Mesenchymal stem cell (in vitro differentiated cells and primary cell): ENCODE measurements around the gene CCNQ.

Experiments used
- DNase-seq: peaks from one replicate; pipeline ENCODE4 v3.0.0-alpha.2; 2013
- H2AFZ ChIP-seq: one replicate; pipeline ENCODE4 v1.6.1; 2013; ENCODE audit warnings: low read depth, mild to moderate bottlenecking, control low read depth, inconsistent platforms, low read length, moderate library complexity
- H2AK5ac ChIP-seq: 2 replicates; pipeline ENCODE4 v1.6.1; 2013; ENCODE audit warnings: low read length, moderate library complexity, mild to moderate bottlenecking, inconsistent platforms; ENCODE audit not compliant: severe bottlenecking
- H2BK120ac ChIP-seq: one replicate; pipeline ENCODE4 v1.6.1; 2013; ENCODE audit warnings: low read depth, mild to moderate bottlenecking, inconsistent platforms, low read length, moderate library complexity
- H2BK12ac ChIP-seq, 2 experiments: one replicate each; pipeline ENCODE4 v1.6.1; 2013; ENCODE audit warnings: inconsistent platforms in 2 of 2, low read length in 2 of 2, mild to moderate bottlenecking in 2 of 2, moderate library complexity in 2 of 2, control low read depth in 1 of 2
- H2BK15ac ChIP-seq: one replicate; pipeline ENCODE4 v1.6.1; 2013; ENCODE audit warnings: mild to moderate bottlenecking, low read depth, inconsistent platforms; ENCODE audit not compliant: poor library complexity, severe bottlenecking
- H2BK5ac ChIP-seq: 2 replicates; pipeline ENCODE4 v1.6.1; 2013; ENCODE audit warnings: low read depth, mild to moderate bottlenecking, low read length, control low read depth, inconsistent platforms; ENCODE audit not compliant: poor library complexity, severe bottlenecking
- H3K14ac ChIP-seq, 2 experiments: one replicate each; pipeline ENCODE4 v1.6.1; 2013; ENCODE audit warnings: inconsistent platforms in 2 of 2, low read length in 2 of 2, control low read depth in 1 of 2, mild to moderate bottlenecking in 1 of 2, moderate library complexity in 1 of 2
- H3K18ac ChIP-seq, 2 experiments: one replicate each; pipeline ENCODE4 v1.6.1; 2013; ENCODE audit warnings: inconsistent platforms in 2 of 2, low read length in 2 of 2, control low read depth in 1 of 2, low read depth in 1 of 2, mild to moderate bottlenecking in 1 of 2
- H3K23ac ChIP-seq, 2 experiments: one replicate each; pipeline ENCODE4 v1.6.1; 2013; ENCODE audit warnings: inconsistent platforms in 2 of 2, low read length in 2 of 2, mild to moderate bottlenecking in 2 of 2, moderate library complexity in 2 of 2, control low read depth in 1 of 2
- H3K27ac ChIP-seq: 2 replicates; pipeline ENCODE4 v1.5.1; 2013; ENCODE audit warnings: mild to moderate bottlenecking, moderate library complexity, low read length, control low read depth, inconsistent platforms; ENCODE audit not compliant: poor library complexity, severe bottlenecking
- H3K27me3 ChIP-seq, 2 experiments: 2 replicates each; pipeline versions ENCODE4 v1.6.1 to v1.7.0; 2013; ENCODE audit warnings: low read length in 2 of 2, mild to moderate bottlenecking in 2 of 2, moderate library complexity in 2 of 2, control low read depth in 1 of 2, inconsistent platforms in 1 of 2; ENCODE audit not compliant: control insufficient read depth in 1 of 2, insufficient read depth in 1 of 2
- H3K36me3 ChIP-seq, 2 experiments: 2 replicates each; pipeline versions ENCODE4 v1.6.1 to v1.7.0; 2013; ENCODE audit warnings: low read length in 2 of 2, control low read depth in 1 of 2, inconsistent platforms in 1 of 2, low read depth in 1 of 2, mild to moderate bottlenecking in 1 of 2; ENCODE audit not compliant: insufficient read depth in 2 of 2, control insufficient read depth in 1 of 2
- H3K4ac ChIP-seq, 2 experiments: one replicate each; pipeline ENCODE4 v1.6.1; 2013; ENCODE audit warnings: inconsistent platforms in 2 of 2, low read length in 2 of 2, mild to moderate bottlenecking in 2 of 2, moderate library complexity in 2 of 2, control low read depth in 1 of 2, low read depth in 1 of 2
- H3K4me1 ChIP-seq: 2 replicates; pipeline ENCODE4 v1.6.1; 2013; ENCODE audit warnings: low read depth, low read length, control low read depth; ENCODE audit not compliant: control insufficient read depth, insufficient read depth
- H3K4me2 ChIP-seq: 2 replicates; pipeline ENCODE4 v1.6.1; 2013; ENCODE audit warnings: low read length, mild to moderate bottlenecking, inconsistent platforms; ENCODE audit not compliant: poor library complexity, severe bottlenecking
- H3K4me3 ChIP-seq, 2 experiments: 2 replicates each; pipeline versions ENCODE4 v1.5.1 to v1.7.0; 2013; ENCODE audit warnings: low read length in 2 of 2, mild to moderate bottlenecking in 2 of 2, control low read depth in 1 of 2, low read depth in 1 of 2; ENCODE audit not compliant: insufficient read depth in 1 of 2
- H3K79me1 ChIP-seq: replicated peaks from 2 replicates; pipeline ENCODE4 v1.6.1; 2013; ENCODE audit warnings: mild to moderate bottlenecking, control low read depth, low read length, inconsistent platforms; ENCODE audit not compliant: poor library complexity, severe bottlenecking
- H3K9ac ChIP-seq: 2 replicates; pipeline ENCODE4 v1.7.0; 2013; ENCODE audit warnings: mild to moderate bottlenecking, low read length, moderate library complexity
- H3K9me3 ChIP-seq: 2 replicates; pipeline ENCODE4 v1.7.0; 2013; ENCODE audit warnings: mild to moderate bottlenecking, low read length; ENCODE audit not compliant: control insufficient read depth
- H4K8ac ChIP-seq: one replicate; pipeline ENCODE4 v1.6.1; 2013; ENCODE audit warnings: inconsistent platforms, mild to moderate bottlenecking, low read length, moderate library complexity
- H4K91ac ChIP-seq: one replicate; pipeline ENCODE4 v1.6.1; 2013; ENCODE audit warnings: mild to moderate bottlenecking, low read length, inconsistent platforms
- WGBS: methylation state at CpG from one replicate; pipeline ENCODE4 v1.1.7; 2013; ENCODE audit warnings: mixed read lengths; 5-methylcytosine and 5-hydroxymethylcytosine counted together

CCNQ gene

GRCh38 chrX:153578200-153578835, 20.6 kb downstream of the CCNQ start:
- Histone ChIP-seq H3K4ac (no peak overlapping the region), H3K4me1 (peaks cover 13% of the 10 kb centered on the region), H3K4me3 (no peak overlapping the region), H3K18ac (no peak overlapping the region), H2BK12ac (no peak overlapping the region), H2AFZ (no peak overlapping the region), H3K9me3 (no peaks in the 10 kb centered on the region), H3K27ac (no peak overlapping the region), H2BK5ac (no peak overlapping the region), H4K8ac (no peak overlapping the region), H2BK120ac (no peak overlapping the region), H4K91ac (no peak overlapping the region), H3K79me1 (no peaks in the 10 kb centered on the region), H2BK15ac (no peak overlapping the region), H3K36me3 (no peaks in the 10 kb centered on the region), H3K9ac (no peak overlapping the region), H3K23ac (no peak overlapping the region), H3K27me3 (peaks cover 4 to 91% of the 10 kb centered on the region in 2 experiments), H3K14ac (no peak overlapping the region), H2AK5ac (no peak overlapping the region), H3K4me2 (peak overlapping the region; percentile 39)
- WGBS, result 62% methylated on average over 15 of the region's 18 CpGs
- no peak for DNase-seq

GRCh38 chrX:153576961-153577360, 22.0 kb downstream of the CCNQ start:
- Histone ChIP-seq H3K18ac (no peak overlapping the region), H4K8ac (no peak overlapping the region), H2AFZ (no peak overlapping the region), H3K4me3 (no peak overlapping the region), H2BK120ac (no peak overlapping the region), H2BK15ac (no peak overlapping the region), H3K4me1 (peaks cover 10% of the 10 kb centered on the region), H3K9ac (no peak overlapping the region), H3K23ac (no peak overlapping the region), H3K36me3 (no peaks in the 10 kb centered on the region), H3K9me3 (no peaks in the 10 kb centered on the region), H3K79me1 (no peaks in the 10 kb centered on the region), H4K91ac (no peak overlapping the region), H3K27me3 (peaks cover 7 to 93% of the 10 kb centered on the region in 2 experiments), H2AK5ac (no peak overlapping the region), H2BK5ac (no peak overlapping the region), H2BK12ac (no peak overlapping the region), H3K27ac (no peak overlapping the region), H3K4me2 (no peak overlapping the region), H3K4ac (no peak overlapping the region), H3K14ac (no peak overlapping the region)
- DNase-seq, result no peak
- 95% methylated on average over 6 of the region's 6 CpGs for WGBS

- DNase-seq, result no peak
- H2BK15ac ChIP-seq, result no peak overlapping the region
- 58% methylated on average over 8 of the region's 10 CpGs for WGBS
- peaks cover 10 to 93% of the 10 kb centered on the region in 2 experiments for H3K27me3 ChIP-seq
- no peak overlapping the region for H2AK5ac ChIP-seq
- no peak overlapping the region for H4K91ac ChIP-seq
- H2BK120ac ChIP-seq, result no peak overlapping the region
- no peak overlapping the region for H3K27ac ChIP-seq
- H3K9ac ChIP-seq, result no peak overlapping the region
- no peak overlapping the region for H2BK12ac ChIP-seq
- no peaks in the 10 kb centered on the region for H3K36me3 ChIP-seq
- H3K4me1 ChIP-seq, result peaks cover 10% of the 10 kb centered on the region
- H3K18ac ChIP-seq, result no peak overlapping the region
- H3K23ac ChIP-seq, result no peak overlapping the region
- H3K4ac ChIP-seq, result no peak overlapping the region
- H2BK5ac ChIP-seq, result no peak overlapping the region
- H3K4me3 ChIP-seq, result peak overlapping the region in 1 of 2 experiments; percentile 28
- no peaks in the 10 kb centered on the region for H3K79me1 ChIP-seq
- H2AFZ ChIP-seq, result no peak overlapping the region
- no peaks in the 10 kb centered on the region for H3K9me3 ChIP-seq
- no peak overlapping the region for H3K4me2 ChIP-seq
- no peak overlapping the region for H4K8ac ChIP-seq
- H3K14ac ChIP-seq, result no peak overlapping the region
Observed at GRCh38 chrX:153576239-153576870, 22.6 kb downstream of the CCNQ start.

- no peak overlapping the region for H3K4ac ChIP-seq
- H3K79me1 ChIP-seq, result no peaks in the 10 kb centered on the region
- no peak overlapping the region for H3K23ac ChIP-seq
- no peak overlapping the region for H3K4me2 ChIP-seq
- no peaks in the 10 kb centered on the region for H3K36me3 ChIP-seq
- peaks cover 10 to 87% of the 10 kb centered on the region in 2 experiments for H3K27me3 ChIP-seq
- H3K4me3 ChIP-seq, result no peak overlapping the region
- H3K18ac ChIP-seq, result no peak overlapping the region
- H2BK15ac ChIP-seq, result no peak overlapping the region
- H2BK12ac ChIP-seq, result no peak overlapping the region
- no peak overlapping the region for H2BK120ac ChIP-seq
- no peaks in the 10 kb centered on the region for H3K9me3 ChIP-seq
- H3K9ac ChIP-seq, result no peak overlapping the region
- H2AK5ac ChIP-seq, result no peak overlapping the region
- H2BK5ac ChIP-seq, result no peak overlapping the region
- H3K4me1 ChIP-seq, result peaks cover 9% of the 10 kb centered on the region
- DNase-seq, result no peak
- no peak overlapping the region for H3K14ac ChIP-seq
- no peak overlapping the region for H4K8ac ChIP-seq
- H4K91ac ChIP-seq, result no peak overlapping the region
- H2AFZ ChIP-seq, result no peak overlapping the region
- WGBS, result 72% methylated on average over 4 of the region's 4 CpGs
- no peak overlapping the region for H3K27ac ChIP-seq
Observed at GRCh38 chrX:153573984-153574383, 25.0 kb downstream of the CCNQ start.
